Measurements from ENCODE around the gene NEO1.

DNA sequence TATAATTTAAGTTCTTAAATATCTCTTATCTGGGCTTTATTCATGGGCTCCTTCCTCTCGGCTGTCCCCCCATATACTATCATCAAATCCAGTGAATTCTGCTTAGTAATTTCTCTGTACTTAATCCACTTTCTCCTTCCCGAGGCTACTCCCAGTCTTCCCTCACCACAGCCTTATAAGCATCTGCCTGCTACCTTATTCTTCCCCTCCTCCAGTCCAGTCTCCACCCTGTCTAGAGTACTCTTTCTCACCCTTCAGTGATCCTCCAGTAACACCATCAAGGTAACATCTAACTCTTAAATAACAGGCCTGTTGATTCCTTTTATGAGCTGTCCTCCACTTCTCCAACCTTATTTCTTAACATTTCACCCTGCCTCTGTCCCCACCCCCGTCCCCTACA is 65.8 kb downstream of the NEO1 start:
- TF ChIP-seq, protein P1, sequence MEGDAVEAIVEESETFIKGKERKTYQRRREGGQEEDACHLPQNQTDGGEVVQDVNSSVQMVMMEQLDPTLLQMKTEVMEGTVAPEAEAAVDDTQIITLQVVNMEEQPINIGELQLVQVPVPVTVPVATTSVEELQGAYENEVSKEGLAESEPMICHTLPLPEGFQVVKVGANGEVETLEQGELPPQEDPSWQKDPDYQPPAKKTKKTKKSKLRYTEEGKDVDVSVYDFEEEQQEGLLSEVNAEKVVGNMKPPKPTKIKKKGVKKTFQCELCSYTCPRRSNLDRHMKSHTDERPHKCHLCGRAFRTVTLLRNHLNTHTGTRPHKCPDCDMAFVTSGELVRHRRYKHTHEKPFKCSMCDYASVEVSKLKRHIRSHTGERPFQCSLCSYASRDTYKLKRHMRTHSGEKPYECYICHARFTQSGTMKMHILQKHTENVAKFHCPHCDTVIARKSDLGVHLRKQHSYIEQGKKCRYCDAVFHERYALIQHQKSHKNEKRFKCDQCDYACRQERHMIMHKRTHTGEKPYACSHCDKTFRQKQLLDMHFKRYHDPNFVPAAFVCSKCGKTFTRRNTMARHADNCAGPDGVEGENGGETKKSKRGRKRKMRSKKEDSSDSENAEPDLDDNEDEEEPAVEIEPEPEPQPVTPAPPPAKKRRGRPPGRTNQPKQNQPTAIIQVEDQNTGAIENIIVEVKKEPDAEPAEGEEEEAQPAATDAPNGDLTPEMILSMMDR (IDR thresholded peaks at IDR 0.05; ENCODE audit: low read length), result no peak
- no peak for TF ChIP-seq EZH2 (IDR thresholded peaks at IDR 0.05; ENCODE audit: borderline replicate concordance, low read length)

All from OCI-LY1 (cell line).